SK-N-SH (cell line): ENCODE data around the gene CASZ1. TPM values are rescaled to one million over a fixed set of nuclear protein-coding genes. Genes with fewer than 3 reads are reported as not detected.

ENCODE experiments used
- CTCF ChIA-PET: fragments of 300-600, 350-600 bp; formaldehyde crosslinking; extraction: SDS; loops from one replicate; lab custom pipeline; 2021; lab: Yijun Ruan, JAX
- POLR2A ChIA-PET: fragments of 350-600 bp; sonication (Branson Sonifier 250); formaldehyde crosslinking; extraction: SDS; loops from one replicate; lab custom pipeline; 2020; ENCODE audit warnings: antibody characterized with exemption, inconsistent platforms; lab: Yijun Ruan, JAX
- DNase-seq: peaks from one replicate; pipeline ENCODE4 v3.0.0; 2012
- H2AFZ ChIP-seq: fragments of 200-600 bp; sonication (generic); 2 replicates; pipeline ENCODE4 v1.8.1; 2016; ENCODE audit warnings: antibody characterized with exemption, mild to moderate bottlenecking, low read depth
- H3F3A ChIP-seq: fragments of 200-600 bp; sonication (generic); replicated peaks from 2 replicates; pipeline ENCODE3; 2016; ENCODE audit warnings: antibody characterized with exemption, mild to moderate bottlenecking; ENCODE audit not compliant: insufficient read depth
- H3K27ac ChIP-seq, 2 experiments: fragments of 200-500 bp in 1 of 2; fragments of 200-600 bp in 1 of 2; sonication (Bioruptor generic) in 1 of 2; sonication (generic), shearing (Covaris generic) in 1 of 2; 2 replicates each; pipeline versions ENCODE4 v1.5.1 to v1.6.1; 2014 to 2016; ENCODE audit warnings: low read depth in 2 of 2, inconsistent platforms in 1 of 2, low read length in 1 of 2, mild to moderate bottlenecking in 1 of 2, mixed read lengths in 1 of 2
- H3K27me3 ChIP-seq: fragments of 200-600 bp; sonication (generic), shearing (Covaris generic); 2 replicates; pipeline ENCODE4 v1.6.1; 2016; ENCODE audit warnings: mixed run types; ENCODE audit not compliant: insufficient read depth
- H3K36me3 ChIP-seq, 2 experiments: fragments of 200-500 bp in 1 of 2; fragments of 200-600 bp in 1 of 2; sonication (Bioruptor generic) in 1 of 2; sonication (generic) in 1 of 2; replicated peaks in 1 of 2; 2 replicates each; pipeline versions ENCODE3 to v1.5.1; 2014 to 2016; ENCODE audit warnings: low read length in 1 of 2, mild to moderate bottlenecking in 1 of 2; ENCODE audit not compliant: insufficient read depth in 2 of 2, control insufficient read depth in 1 of 2
- H3K4me1 ChIP-seq, 2 experiments: fragments of 200-500 bp in 1 of 2; fragments of 200-600 bp in 1 of 2; sonication (Bioruptor generic) in 1 of 2; sonication (generic), shearing (Covaris generic) in 1 of 2; 2 replicates each; pipeline versions ENCODE4 v1.5.1 to v1.6.1; 2014 to 2016; ENCODE audit warnings: low read depth in 1 of 2, low read length in 1 of 2, mixed run types in 1 of 2; ENCODE audit not compliant: insufficient read depth in 2 of 2, control insufficient read depth in 1 of 2
- H3K4me2 ChIP-seq: fragments of 200-600 bp; sonication (generic), shearing (Covaris generic); 2 replicates; pipeline ENCODE4 v1.6.1; 2017; ENCODE audit warnings: mixed run types
- H3K4me3 ChIP-seq, 2 experiments: fragments of 200-500 bp in 1 of 2; fragments of 200-600 bp in 1 of 2; sonication (Bioruptor generic) in 1 of 2; sonication (generic), shearing (Covaris generic) in 1 of 2; 2 replicates each; pipeline versions ENCODE4 v1.5.1 to v1.8.1; 2014 to 2016; ENCODE audit warnings: low read depth in 2 of 2, inconsistent platforms in 1 of 2, low read length in 1 of 2, mild to moderate bottlenecking in 1 of 2, mixed read lengths in 1 of 2, moderate library complexity in 1 of 2
- H3K79me2 ChIP-seq: fragments of 200-600 bp; sonication (generic); 2 replicates; pipeline ENCODE4 v1.8.1; 2017; ENCODE audit warnings: mild to moderate bottlenecking; ENCODE audit not compliant: insufficient read depth
- H3K9ac ChIP-seq: fragments of 200-600 bp; sonication (generic); 2 replicates; pipeline ENCODE4 v1.6.1; 2017; ENCODE audit warnings: mixed run types
- H3K9me2 ChIP-seq: fragments of 200-600 bp; sonication (generic); 2 replicates; pipeline ENCODE4 v1.6.1; 2017; ENCODE audit warnings: mixed run types
- H3K9me3 ChIP-seq: fragments of 200-600 bp; sonication (generic); 2 replicates; pipeline ENCODE4 v1.6.1; 2017; ENCODE audit warnings: mixed run types, mild to moderate bottlenecking, moderate library complexity
- H4K20me1 ChIP-seq: fragments of 200-600 bp; sonication (generic); 2 replicates; pipeline ENCODE4 v1.6.1; 2017; ENCODE audit warnings: mild to moderate bottlenecking, mixed run types; ENCODE audit not compliant: insufficient read depth
- MEF2A ChIP-seq: IDR thresholded peaks from 2 replicates; pipeline ENCODE4 v1.4.0; 2012; ENCODE audit warnings: low read depth, borderline replicate concordance
- PBX3 ChIP-seq: IDR thresholded peaks from 2 replicates; pipeline ENCODE4; 2012
- RAD21 ChIP-seq: IDR thresholded peaks from 2 replicates; pipeline ENCODE4 v1.6.1; 2012; ENCODE audit warnings: mild to moderate bottlenecking, low read length
- RCOR1 ChIP-seq: fragments of 150-350 bp; IDR thresholded peaks from 2 replicates; pipeline ENCODE4 v1.6.1; 2017; ENCODE audit warnings: antibody characterized with exemption, low read length
- TAF1 ChIP-seq: IDR thresholded peaks from 2 replicates; pipeline ENCODE4 v1.6.1; 2012; ENCODE audit warnings: low read depth, mild to moderate bottlenecking, low read length, moderate library complexity, borderline replicate concordance
- TEAD4 ChIP-seq: IDR thresholded peaks from 2 replicates; pipeline ENCODE4 v1.4.0; 2012; ENCODE audit warnings: mild to moderate bottlenecking, borderline replicate concordance; ENCODE audit not compliant: insufficient read depth
- YY1 ChIP-seq: IDR thresholded peaks from 2 replicates; pipeline ENCODE4 v1.4.0; 2012; ENCODE audit warnings: low read depth, mild to moderate bottlenecking
- WGBS: methylation state at CpG from one replicate; pipeline ENCODE4 v1.1.6; 2017; ENCODE audit warnings: low lambda C conversion rate; 5-methylcytosine and 5-hydroxymethylcytosine counted together
- polyA plus RNA-seq, 3 experiments: library from polyadenylated mRNA; depleted of rRNA; stranded (reverse); fragments of >200 nt; gene quantifications; 2 replicates each; pipeline ENCODE4 v1.2.3, GENCODE V29; 2012
- TF ChIP-seq, protein P1 (sequence below): IDR thresholded peaks from 2 replicates; pipeline ENCODE4 v1.4.0; 2012; ENCODE audit warnings: low read depth
- TF ChIP-seq, protein P2 (sequence below): fragments of 200-600 bp; sonication (generic); IDR thresholded peaks from 2 replicates; pipeline ENCODE4 v1.6.1; 2017; ENCODE audit warnings: antibody characterized with exemption, mild to moderate bottlenecking, moderate library complexity

The CASZ1 gene
- polyA plus RNA-seq, 1 of the 3 experiments (the other 2 are of a cell fraction) = 0.51 TPM

DNA sequence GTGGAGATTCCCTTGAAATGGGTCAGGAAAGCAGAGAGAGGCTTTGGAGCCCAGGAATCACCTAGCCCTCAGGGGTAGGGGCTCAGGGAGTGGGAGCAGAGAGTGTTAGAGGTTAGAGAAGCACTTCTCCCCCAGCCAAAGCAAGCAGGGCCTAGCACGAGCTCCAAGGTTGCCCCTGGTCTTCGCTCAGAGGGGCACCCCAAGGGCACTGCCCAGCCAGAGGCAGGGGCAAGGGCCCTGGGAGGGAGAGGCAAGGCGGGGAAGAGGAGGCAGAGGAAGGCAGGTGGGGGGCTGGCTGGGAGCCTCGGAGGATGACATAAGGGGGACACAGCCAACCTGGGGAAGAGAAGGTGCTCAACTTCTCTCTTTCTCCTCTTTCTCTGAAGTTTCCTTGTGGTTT lies 71.9 kb downstream of the CASZ1 start:
- peak; percentile 58 for DNase-seq

DNA sequence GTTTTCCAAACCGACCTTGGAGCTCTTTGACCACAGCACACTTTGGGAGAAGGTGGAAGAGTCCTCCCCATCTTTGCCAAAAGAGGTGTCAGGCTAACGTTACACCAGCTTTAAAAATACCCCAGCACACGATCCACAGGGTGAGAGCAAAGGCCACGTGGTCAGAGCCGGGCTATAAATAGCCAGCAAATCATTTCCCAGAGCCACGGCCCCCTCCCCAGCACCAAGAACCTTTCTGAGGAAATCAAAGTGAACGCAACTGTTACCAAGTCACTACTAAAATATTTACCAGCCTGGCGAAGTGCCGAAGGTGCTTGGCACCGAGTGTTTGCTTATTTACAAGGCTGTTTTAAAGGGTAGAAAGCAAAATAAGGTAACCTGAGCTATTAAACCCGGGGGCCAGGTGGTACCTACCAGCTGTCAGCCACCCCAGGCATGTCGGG lies 72.4 kb downstream of the CASZ1 start:
- TF ChIP-seq MEF2A (no peak), RCOR1 (no peak), YY1 (no peak), PBX3 (no peak), TAF1 (no peak)
- TF ChIP-seq, protein P1, sequence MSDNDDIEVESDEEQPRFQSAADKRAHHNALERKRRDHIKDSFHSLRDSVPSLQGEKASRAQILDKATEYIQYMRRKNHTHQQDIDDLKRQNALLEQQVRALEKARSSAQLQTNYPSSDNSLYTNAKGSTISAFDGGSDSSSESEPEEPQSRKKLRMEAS = no peak
- TF ChIP-seq, protein P2, sequence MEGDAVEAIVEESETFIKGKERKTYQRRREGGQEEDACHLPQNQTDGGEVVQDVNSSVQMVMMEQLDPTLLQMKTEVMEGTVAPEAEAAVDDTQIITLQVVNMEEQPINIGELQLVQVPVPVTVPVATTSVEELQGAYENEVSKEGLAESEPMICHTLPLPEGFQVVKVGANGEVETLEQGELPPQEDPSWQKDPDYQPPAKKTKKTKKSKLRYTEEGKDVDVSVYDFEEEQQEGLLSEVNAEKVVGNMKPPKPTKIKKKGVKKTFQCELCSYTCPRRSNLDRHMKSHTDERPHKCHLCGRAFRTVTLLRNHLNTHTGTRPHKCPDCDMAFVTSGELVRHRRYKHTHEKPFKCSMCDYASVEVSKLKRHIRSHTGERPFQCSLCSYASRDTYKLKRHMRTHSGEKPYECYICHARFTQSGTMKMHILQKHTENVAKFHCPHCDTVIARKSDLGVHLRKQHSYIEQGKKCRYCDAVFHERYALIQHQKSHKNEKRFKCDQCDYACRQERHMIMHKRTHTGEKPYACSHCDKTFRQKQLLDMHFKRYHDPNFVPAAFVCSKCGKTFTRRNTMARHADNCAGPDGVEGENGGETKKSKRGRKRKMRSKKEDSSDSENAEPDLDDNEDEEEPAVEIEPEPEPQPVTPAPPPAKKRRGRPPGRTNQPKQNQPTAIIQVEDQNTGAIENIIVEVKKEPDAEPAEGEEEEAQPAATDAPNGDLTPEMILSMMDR = no peak
- no peak overlapping the region for H2AFZ ChIP-seq
- H3K4me1 ChIP-seq = peaks cover 11 to 47% of the 10 kb centered on the region in 2 experiments; a peak in 3 of 4 replicates
- no peaks in the 10 kb centered on the region for H3K27me3 ChIP-seq
- H3K4me3 ChIP-seq = no peak overlapping the region
- no peaks in the 10 kb centered on the region for H3K36me3 ChIP-seq
- ChIA-PET CTCF (interaction anchor here (0.8 to 3.5 kb wide), 8 partner anchors 13 to 218 kb away, joined by 3 to 17 read pairs (median 4); no protein-coding TSS in a partner anchor), POLR2A (no interaction called here)
- no peaks in the 10 kb centered on the region for H4K20me1 ChIP-seq
- WGBS = 61% methylated on average over 7 of the region's 12 CpGs
- no peak for DNase-seq
- no peaks in the 10 kb centered on the region for H3K79me2 ChIP-seq
- no peak overlapping the region for H3K9ac ChIP-seq
- H3K9me2 ChIP-seq = no peaks in the 10 kb centered on the region
- H3K9me3 ChIP-seq = no peaks in the 10 kb centered on the region
- no peaks in the 10 kb centered on the region for H3F3A ChIP-seq
- H3K27ac ChIP-seq = no peak overlapping the region
- H3K4me2 ChIP-seq = no peak overlapping the region

More for the DNA sequence above, 71.9 kb downstream of the CASZ1 start:
- Histone ChIP-seq H3F3A (no peaks in the 10 kb centered on the region), H3K9ac (no peak overlapping the region), H2AFZ (no peak overlapping the region), H3K9me3 (no peaks in the 10 kb centered on the region), H3K4me2 (peak overlapping the region; percentile 63; the same call in 1 of the 2 replicates), H3K9me2 (no peaks in the 10 kb centered on the region), H3K36me3 (no peaks in the 10 kb centered on the region), H3K4me3 (no peak overlapping the region), H3K27me3 (no peaks in the 10 kb centered on the region), H3K4me1 (peaks cover 11 to 47% of the 10 kb centered on the region in 2 experiments; a peak in 3 of 4 replicates), H3K27ac (no peak overlapping the region), H3K79me2 (no peaks in the 10 kb centered on the region), H4K20me1 (no peaks in the 10 kb centered on the region)
- TF ChIP-seq RAD21 = 0 out of 2 replicates have a peak, but pooled peaks have one; percentile 1
- TF ChIP-seq TEAD4 = no peak
- WGBS = 44% methylated on average over 3 of the region's 4 CpGs
- CTCF ChIA-PET = interaction anchor here (0.8 to 3.5 kb wide), 8 partner anchors 12 to 217 kb away, joined by 3 to 17 read pairs (median 5); no protein-coding TSS in a partner anchor
- POLR2A ChIA-PET = interaction anchor here (0.9 kb wide), 1 partner anchor 202 kb away, joined by 5 read pairs; no protein-coding TSS in a partner anchor
